Measurements from ENCODE around the gene VKORC1.

The VKORC1 gene

DNA sequence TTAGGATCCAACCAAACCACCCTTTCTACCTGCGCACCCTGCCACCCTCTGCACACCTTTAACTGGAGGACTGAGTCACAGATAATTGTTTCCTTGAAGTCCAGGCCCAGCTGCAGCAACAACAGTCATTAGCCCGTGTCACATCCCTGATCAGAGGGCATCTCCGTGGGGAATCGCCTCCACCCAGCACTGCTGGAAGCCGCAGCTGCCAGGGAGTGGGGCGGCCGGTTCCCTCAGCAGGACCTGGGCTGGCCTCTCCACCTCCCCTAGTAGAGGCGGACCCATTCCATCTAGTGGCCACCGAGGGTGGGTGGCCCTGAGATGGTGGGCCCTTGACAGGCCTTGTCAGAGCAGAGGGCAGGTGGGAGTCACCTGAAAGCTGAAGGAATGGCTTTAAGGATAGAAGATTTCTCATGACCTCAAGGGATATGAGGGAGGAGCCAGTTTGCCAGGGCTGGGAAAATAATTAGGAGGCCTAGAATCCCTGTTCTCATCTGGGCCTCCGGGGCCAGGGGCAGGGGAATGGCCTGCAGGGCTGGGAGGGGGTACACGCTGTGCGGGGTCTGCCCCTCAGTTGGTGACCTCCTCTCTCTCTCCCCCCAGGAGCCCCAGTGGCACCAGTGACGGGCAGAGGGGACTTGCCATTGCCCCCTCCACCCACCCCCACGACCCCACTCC is 12.1 kb downstream of the VKORC1 start:
- DNase-seq (ENCODE audit: low read depth), result no peak

- no peak for DNase-seq (ENCODE audit: low read depth)
Observed at GRCh38 chr16:31081428-31082351, 12.9 kb downstream of the VKORC1 start.

- no peak for DNase-seq (ENCODE audit: low read depth)
Observed at GRCh38 chr16:31080756-31081419, 13.7 kb downstream of the VKORC1 start.

DNA sequence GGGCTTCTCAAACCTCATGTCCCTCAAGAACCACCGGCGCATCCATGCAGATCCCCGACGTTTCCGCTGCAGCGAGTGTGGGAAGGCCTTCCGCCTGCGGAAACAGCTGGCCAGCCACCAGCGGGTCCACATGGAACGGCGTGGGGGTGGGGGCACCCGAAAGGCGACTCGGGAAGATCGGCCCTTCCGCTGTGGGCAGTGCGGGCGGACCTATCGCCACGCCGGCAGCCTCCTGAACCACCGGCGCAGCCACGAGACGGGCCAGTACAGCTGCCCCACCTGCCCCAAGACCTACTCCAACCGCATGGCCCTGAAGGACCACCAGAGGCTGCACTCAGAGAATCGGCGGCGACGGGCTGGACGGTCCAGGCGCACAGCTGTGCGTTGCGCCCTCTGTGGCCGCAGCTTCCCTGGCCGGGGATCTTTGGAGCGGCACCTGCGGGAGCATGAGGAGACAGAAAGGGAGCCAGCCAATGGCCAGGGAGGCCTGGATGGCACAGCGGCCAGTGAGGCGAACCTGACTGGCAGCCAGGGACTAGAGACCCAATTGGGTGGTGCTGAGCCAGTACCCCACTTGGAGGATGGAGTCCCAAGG is 14.5 kb downstream of the VKORC1 start:
- no peak for DNase-seq (ENCODE audit: low read depth)

DNA sequence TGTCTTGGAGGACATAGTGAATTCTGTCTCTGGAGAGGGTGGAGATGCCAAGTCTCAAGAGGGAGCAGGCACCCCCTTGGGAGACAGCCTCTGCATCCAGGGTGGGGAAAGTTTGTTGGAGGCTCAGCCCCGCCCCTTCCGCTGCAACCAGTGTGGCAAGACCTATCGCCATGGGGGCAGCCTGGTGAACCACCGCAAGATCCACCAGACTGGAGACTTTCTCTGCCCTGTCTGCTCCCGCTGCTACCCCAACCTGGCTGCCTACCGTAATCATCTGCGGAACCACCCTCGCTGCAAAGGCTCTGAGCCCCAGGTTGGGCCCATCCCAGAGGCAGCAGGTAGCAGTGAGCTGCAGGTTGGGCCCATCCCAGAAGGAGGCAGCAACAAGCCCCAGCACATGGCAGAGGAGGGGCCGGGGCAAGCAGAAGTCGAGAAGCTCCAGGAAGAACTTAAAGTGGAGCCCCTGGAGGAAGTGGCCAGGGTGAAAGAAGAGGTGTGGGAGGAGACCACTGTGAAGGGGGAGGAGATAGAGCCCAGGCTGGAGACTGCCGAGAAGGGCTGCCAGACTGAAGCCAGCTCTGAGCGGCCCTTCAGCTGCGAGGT is 15.2 kb downstream of the VKORC1 start:
- no peak for DNase-seq (ENCODE audit: low read depth)

- DNase-seq (ENCODE audit: low read depth), result no peak
Observed at GRCh38 chr16:31078597-31079341, 15.8 kb downstream of the VKORC1 start.

- DNase-seq (ENCODE audit: low read depth), result no peak
Observed at GRCh38 chr16:31077592-31078396, 16.8 kb downstream of the VKORC1 start.

- no peak for DNase-seq (ENCODE audit: low read depth)
Observed at GRCh38 chr16:31077024-31077423, 17.6 kb downstream of the VKORC1 start.

GRCh38 chr16:31076319-31076718 is 18.3 kb downstream of the VKORC1 start:
- no peak for DNase-seq (ENCODE audit: low read depth)

DNA sequence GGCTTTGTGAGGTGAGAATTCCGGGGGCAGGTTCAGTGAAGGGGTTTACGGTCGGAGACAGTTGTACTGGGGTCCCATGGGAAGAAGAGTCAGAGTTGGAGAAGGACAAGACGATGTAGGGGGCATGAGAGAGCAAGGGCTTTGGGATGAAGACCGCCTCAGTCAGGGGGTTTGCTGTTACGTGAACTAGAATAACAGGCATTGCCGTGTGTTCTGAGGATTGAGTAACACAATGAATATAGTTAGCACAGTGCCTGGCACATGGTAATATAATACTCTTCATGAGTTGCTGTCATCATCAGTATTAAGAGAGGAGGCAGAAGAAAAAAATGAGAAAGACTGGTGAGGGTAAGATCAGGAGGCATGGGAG is 19.8 kb downstream of the VKORC1 start:
- DNase-seq (ENCODE audit: low read depth), result no peak

- peak; percentile 93 for DNase-seq (ENCODE audit: low read depth)
Observed at GRCh38 chr16:31073970-31074813, 20.4 kb downstream of the VKORC1 start, which contains the start of the genes ZNF646 and ZNF668. Gene ZNF646 (plus strand): TSS chr16:31074422. CDS start chr16:31076325, 1,903 bp downstream. Gene ZNF668 (minus strand): TSS chr16:31074240. CDS start chr16:31064459, 9,781 bp downstream.

DNA sequence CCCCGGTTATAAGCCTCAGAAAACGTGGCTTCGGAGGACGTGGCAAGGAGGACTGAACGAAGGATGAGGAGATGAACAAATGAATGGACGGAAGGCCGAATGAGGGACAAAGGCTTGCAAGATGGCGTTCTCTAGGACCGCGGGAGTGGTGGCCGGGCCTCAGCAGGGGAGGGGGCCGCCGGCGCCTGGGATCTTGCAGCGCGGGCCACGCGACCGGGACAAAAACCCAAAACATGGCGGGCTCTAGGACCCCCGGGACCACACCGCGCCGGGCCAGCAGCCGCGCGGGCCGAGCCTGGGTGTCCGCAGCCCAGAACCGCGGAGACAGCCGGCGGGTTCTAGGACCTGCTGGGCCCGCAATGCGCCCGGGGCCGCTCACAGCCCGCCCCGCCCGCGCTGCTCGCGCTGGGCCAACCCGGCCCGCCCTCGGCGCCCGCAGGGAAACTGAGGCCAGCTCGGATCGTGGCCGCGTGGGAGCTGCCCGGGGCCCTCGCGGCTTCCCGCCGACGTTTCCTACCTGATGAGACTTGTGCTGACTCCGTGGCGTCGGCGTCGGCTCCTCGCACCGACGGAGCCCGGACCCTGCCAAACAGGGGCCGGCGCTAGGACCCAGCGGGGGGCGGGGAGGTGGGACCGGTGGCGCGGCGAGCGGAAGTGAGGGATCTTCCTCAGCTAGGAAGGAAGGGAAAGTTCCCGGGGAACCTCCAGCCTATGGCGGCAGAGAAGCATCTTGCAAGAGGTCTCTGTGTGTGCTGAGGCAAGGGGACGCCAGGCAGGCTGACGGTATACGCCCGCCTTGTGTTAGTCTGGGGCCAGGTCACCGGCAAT is 21.2 kb downstream of the VKORC1 start:
- peak; percentile 79 for DNase-seq (ENCODE audit: low read depth)

GRCh38 chr16:31072540-31073141 is 22.0 kb downstream of the VKORC1 start:
- peak; percentile 17 for DNase-seq (ENCODE audit: low read depth)

DNA sequence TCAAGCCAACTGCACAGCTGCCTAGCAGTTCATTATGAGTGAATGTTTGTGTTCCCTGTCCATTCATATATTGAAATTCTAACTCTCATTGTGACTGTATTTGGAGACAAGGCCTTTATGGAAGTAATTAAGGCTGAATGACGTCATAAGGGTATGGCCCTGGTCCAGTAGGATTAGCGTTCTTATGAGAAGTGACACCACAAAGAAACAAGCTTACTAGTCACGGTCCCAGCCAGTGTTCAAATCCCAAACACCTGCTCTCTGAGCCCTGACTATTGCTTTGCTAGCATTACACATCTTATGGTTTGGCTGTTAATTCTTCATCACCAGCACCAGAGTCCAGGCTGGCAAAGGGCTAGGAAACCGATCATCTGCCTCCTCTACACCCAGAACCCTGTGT is 22.7 kb downstream of the VKORC1 start:
- no peak for DNase-seq (ENCODE audit: low read depth)

DNA sequence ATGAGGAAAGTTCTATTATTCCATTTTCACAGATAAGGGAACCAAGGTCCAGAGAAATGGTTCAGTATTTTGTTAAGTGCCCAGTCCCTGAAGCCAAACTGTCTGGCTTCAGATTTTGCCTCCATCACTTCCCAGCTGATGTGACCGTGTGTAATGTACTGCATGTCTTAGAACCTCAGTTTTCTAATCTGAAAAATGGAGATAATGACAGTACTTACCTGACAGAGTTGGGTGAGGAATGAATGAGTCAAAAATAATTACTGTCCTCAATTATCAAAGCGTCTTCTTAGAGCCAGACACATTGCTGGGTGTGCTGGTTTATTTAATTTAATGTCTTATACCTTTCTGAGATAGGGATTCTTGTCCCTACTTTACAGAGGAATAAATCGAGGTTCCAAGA is 27.3 kb downstream of the VKORC1 start:
- no peak for DNase-seq (ENCODE audit: low read depth)

DNA sequence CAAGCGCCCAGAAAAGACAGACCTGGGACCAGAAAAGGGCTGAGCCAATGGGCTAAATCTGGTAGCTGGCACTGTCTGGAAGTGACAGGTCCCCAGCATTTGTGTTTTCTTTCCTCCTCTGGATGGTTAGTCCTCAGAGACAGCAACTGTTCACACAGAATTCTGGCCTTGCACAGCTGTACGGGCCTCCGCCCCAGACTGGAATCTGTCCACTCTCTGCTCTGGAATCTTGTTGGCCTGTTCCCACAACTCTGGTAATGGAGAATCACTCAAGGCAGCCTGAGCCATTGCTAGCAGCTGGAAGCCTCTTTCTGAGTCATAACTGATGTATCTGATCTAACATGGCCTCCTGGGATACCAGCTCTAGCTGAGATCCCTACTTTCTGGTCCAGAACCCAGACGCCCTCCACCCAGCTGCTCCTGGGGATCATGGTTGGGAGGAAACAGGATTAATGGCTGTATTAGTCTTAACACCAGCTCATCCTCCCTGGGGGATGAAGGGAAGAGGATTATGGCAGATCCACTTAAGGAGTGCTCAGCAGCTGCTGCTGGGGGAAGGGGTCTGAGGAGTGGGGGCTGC is 29.6 kb downstream of the VKORC1 start:
- DNase-seq (ENCODE audit: low read depth), result no peak

DNA sequence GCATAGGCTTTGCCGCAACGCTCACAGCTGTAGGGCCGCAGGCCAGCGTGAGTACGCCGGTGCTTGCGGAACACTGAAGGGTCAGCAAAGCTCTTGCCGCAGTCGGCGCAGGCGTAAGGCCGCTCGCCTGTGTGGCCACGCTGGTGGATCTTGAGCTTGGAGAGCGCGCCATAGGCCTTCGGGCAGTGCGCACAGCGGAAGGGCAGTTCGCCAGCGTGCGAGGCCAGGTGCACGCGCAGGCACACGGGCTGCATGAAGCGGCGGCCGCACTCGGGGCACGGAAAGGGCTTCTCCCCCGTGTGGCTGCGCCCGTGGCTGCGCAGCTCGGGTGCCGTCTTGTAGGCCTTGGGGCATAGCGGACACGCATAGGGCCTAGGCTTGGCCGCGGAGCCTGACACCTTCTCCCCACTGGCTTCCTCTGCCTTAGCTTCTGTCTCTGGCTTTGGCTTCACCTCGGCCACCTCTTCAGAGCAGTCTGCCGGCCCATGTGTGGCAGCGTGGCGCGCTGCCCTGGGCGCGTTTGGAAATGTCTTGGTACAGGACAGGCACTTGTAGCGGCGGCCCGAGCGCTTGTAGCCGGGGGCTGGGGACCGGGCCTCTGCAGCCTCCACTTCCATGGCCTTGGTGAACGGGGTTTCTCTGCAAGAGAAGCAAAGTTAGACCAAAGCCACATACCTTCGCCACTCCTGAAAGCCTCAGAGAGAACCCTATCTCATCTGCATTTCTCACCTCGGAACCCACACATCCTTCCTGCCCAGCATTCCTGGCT is 30.6 kb downstream of the VKORC1 start:
- DNase-seq (ENCODE audit: low read depth), result peak; percentile 10

Measured in stimulated activated CD8-positive, alpha-beta memory T cell treated with anti-CD3 and anti-CD28 coated beads, Interleukin-12 subunit alpha, Interleukin-12 subunit beta, amount 100 ng/mL, for 4 hours (primary cell).